HG03575 (cell line): Measurements from ENCODE around the gene SPDYE4.

Experiments used
- ATAC-seq: cut with Tn5 transposase; IDR thresholded peaks from one replicate; pipeline ENCODE4 v1.9.1; 2021; ENCODE audit not compliant: unreplicated experiment, insufficient number of reproducible peaks, low FRiP score; ENCODE audit errors: extremely low read depth

Gene SPDYE4

DNA sequence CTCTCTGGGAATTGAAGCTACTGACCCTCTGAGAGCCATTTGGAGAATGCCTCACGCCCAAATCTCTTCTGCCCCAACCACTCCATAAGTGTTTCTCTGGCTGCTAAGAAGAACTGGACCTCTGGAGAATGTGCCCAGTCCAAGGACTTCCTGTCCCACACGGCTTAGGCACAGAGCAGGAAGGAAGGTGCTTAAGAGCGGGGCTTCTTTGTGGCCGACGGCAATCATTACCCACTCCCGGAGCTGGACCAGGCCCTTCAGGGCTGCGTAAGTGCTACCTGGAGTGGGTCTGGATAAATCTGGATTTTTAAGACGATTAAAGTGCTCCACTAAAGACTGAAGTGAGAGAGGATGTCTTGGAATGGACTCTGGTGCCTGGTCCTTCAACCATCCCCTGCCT is 15.5 kb downstream of the SPDYE4 start:
- ATAC-seq = no peak

DNA sequence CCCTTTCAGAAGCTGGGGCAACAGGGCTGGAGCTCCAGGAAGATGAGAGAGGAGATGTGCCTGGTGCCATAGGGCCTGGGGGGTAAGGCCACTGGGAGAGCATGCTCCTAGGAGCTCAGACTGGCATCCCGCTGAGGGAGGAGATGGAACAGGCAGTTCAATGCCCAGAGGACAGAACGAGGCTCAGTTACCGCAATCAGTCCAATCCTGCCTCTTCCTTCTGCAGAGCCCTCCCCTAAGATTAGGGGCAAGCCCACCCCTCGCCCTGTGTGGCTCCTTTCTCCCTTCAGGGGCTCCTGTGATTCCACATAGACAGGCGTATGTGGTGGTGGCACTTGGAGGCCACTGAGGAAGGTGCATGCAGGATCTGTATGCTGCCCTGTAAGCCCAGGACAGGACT is 16.1 kb downstream of the SPDYE4 start:
- no peak for ATAC-seq

DNA sequence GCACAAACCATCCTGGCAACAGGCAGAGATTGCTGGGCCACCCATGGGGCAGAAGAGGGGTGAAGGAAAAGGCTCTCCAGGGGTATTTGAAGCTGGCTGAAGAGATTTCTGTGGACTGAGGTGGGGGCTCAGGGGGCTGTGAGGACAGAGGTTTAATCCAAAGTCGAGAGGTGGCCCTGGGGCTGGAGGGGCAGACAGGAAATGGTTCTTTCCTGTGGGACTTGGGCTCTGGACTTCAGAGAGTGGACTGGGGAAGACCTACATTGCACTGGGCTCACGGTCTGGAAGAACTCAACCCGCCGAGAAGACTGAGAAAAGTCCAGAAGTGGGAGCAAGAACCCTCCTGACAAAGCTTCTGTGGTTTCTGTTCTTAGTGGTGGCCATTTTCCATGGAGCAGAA is 16.6 kb downstream of the SPDYE4 start:
- no peak for ATAC-seq

DNA sequence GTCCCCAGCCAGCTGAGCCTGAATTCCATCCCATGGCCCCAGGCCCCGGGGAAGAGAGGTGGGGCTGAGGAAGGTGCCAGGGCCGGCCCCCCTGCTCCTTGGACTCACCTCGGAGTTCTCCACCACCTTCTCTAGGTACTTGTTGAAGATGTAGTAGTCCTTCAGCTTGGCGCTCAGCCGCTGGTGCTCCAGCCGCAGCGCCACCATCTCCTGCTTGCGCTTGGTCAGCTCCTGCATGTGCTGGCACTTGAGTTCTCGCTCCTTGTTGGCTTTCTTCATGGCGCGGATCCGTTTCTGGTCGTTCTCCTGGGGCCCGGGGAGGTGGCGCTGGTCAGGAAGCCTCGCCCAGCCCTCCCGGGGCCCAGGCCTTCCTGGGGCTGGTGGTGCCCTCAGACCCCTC is 17.0 kb downstream of the SPDYE4 start:
- ATAC-seq = no peak

DNA sequence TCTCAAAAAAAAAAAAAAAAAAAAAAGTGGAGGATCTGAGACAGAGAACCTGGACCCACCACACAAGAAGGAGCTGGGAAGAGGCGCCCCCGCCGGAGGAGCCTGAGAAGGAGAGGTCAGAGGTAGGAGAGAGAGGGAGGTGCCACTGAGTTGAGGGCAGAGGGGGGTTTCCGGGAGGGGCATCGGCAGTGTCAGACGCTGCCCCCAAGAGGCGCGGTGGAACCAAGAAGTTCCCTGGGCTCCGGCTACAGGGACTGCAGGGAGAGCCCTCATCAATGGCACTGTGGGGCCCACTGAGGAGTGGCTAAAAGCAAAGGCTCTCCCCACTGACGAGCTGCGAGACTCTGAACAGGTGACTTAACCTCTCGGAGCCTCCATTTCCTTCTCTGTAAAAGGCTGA is 17.9 kb downstream of the SPDYE4 start:
- ATAC-seq = no peak

DNA sequence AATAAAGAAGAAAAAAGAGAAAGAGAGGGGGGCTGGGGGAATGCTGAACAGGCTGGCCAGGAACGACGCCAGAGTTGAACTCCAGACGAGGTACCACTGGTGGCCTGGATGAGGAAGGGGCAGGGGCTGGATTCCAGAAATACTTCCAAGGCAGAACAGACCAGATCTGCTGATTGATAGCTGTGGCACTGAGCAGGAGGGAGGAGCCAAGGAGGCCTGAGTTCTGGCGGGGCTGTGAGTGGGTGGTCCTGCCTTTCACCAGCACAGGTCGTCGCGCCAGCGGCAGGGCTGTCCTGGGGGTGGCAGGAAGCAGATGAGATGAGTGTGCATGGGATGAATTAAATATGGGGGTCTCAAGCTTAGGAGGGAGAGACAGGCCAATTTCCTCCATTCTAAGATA is 19.2 kb downstream of the SPDYE4 start:
- ATAC-seq = no peak

DNA sequence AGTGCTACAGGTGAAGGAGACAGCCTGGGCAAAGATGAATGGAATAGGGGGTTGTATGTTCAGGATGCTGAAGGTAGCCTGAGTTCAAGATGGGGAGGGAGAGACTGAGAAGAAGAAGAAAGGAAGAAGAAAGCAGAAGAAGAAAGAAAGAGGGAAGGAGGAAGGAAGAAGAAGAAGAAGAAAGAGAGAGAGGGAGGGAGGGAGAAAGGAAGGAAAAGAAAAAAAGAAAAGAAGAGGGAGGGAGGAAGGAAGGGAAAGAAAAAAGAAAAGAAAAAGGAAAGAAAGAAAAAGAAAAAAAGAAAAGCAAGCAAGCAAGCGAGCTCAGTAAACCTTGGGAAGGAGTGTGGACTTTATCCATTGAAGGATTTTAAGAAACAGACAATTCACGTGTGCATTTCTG is 21.6 kb downstream of the SPDYE4 start:
- ATAC-seq = no peak

DNA sequence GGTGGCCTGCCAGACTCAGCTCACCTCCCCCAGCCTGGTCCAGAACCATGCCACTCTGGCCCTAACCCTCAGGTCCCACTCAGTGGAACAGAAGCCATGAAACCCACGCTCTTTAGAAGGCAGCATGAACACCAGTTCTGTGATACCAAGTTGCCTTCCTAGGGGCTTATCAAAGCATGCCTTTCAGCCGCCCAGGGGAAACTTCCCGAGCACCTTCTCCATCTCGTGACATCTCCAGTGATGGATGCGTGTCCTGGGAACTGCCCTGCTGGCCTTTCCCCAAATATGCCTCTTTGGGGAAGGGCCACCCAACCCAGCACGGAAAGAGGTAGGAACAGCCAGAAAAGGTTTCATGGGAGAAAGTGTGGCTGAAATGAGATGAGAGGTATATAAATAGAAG is 22.0 kb downstream of the SPDYE4 start:
- ATAC-seq = no peak

DNA sequence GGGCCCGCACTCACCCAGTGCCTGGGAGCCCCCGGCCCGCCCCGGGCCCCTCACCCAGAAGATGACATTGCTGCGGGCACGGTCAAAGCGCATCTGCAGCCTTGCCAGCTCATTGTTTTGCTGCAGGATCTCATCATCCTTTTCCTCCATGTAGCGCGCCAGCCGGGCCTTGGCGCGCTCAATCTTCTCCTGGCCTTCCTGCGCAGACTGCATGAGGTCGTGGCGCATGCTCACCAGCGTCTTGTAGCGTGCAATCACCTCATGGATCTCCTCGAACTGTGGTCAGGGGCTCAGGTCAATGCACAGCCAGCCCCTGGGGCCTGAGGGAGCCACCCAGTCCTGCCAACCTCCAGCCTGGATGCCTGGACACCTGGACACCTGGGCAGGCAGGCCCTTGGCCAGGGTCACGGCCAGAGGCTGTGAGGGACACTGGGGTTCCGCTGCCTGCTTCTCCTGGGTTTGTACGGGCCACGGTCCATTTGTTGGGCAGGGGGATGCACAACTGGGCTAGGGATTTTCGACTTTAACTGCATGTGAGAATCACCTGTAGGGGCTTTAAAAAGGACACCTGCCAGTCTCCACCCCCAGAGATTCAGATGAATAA is 22.9 kb downstream of the SPDYE4 start:
- no peak for ATAC-seq

DNA sequence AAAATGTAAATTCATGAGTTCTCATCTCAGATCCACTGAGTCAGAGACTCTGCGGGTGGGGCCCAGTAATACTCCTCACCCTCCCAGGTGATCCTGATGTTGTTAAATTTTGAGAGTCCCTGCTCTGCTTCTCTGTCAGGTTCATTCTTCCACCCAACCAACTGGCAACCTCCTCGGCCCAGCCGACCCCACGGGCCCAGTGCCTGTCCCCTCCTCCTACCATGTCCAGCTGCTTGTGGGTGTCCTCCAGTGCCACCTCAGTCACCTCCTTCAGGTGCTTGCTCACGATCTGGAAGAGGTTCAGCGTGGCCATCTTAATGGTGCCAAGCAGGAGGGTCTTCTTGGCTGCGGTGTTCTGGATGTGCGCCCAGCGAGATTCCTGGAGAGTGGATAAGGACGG is 23.5 kb downstream of the SPDYE4 start:
- no peak for ATAC-seq

DNA sequence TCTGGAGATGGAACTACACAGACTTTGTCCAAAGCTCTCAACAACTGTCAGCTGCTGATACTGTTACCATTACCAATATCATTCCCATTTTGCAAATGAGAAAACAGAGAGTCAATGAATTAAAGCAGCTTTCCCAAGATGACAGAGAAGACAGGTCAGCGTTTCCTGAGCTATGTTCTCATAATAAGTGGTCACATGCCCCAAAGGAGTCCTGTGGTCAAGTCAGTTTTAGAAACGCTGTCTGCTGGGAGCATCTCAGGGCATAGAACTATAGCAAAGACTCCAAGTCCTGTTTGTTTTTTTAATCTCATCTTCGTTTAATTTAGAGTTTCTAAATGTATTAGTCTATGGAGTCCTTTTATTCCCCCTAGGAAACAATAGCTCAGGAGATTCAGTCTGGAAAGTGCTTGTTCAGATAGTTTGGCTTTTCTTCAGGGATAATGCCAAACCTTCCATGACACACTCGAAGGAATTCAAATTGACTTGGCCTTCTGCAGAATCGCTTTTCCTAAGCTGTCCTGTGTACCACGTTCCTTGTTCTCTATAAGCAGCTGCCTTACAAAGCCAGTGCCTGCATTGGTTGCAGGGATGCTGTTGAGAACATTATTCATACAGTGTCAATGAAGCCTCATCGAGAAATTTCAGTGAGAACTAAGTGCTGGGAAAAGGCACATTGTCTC is 25.8 kb downstream of the SPDYE4 start:
- no peak for ATAC-seq

DNA sequence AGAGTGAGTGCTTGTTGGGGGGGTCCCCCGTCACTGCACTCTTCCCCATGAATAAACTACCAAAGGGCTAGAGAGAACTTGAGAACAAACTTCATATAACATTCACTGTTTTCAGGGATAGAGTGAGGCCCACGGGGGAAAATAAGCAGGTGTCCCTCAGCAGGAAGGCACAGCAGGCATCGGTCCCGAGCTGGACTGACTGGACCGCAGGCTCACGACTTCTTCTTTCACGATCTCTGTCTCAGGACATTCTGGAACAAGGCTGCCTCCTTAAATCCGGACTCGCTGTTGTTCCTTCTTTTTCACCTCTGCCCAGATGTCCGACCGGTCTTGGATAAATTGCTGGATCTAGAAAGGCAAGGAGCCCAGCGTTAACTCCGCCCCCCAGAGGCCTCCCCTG is 28.5 kb downstream of the SPDYE4 start:
- no peak for ATAC-seq

DNA sequence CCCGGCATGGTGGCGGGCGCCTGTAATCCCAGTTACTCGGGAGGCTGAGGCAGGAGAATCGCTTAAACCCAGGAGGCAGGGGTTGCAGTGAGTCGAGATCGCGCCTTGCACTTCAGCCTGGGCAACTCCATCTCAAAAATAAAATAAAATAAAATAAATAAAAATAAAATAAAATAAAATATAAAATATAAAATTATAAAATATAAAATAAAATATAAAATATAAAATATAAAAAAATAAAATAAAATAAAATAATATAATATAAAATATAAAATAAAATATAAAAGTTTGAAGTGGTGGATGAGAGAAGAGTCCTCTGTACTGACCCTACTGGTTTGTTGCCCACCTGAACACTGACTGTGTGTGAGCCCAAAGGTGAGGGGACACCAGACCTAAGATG is 28.9 kb downstream of the SPDYE4 start:
- ATAC-seq = no peak

DNA sequence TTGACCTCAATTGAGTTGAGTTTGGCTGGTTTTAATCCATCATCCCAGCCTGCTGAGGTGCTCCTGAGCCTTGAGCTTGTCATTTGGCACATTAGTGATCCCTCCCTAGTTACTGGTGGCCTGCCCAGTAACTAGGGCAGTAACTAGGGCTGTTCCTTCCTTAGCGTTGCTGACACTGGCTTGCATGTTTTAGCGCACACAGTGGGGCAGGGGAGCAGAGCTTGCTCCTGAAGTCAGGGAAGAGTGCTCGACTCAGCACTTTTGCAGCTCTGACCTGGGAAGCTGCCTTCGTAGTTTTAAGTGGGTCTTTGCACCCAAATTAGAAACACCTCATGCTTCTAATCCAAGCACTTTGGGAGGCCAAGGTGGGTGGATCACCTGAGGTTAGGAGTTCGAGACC is 29.4 kb downstream of the SPDYE4 start:
- ATAC-seq = no peak

DNA sequence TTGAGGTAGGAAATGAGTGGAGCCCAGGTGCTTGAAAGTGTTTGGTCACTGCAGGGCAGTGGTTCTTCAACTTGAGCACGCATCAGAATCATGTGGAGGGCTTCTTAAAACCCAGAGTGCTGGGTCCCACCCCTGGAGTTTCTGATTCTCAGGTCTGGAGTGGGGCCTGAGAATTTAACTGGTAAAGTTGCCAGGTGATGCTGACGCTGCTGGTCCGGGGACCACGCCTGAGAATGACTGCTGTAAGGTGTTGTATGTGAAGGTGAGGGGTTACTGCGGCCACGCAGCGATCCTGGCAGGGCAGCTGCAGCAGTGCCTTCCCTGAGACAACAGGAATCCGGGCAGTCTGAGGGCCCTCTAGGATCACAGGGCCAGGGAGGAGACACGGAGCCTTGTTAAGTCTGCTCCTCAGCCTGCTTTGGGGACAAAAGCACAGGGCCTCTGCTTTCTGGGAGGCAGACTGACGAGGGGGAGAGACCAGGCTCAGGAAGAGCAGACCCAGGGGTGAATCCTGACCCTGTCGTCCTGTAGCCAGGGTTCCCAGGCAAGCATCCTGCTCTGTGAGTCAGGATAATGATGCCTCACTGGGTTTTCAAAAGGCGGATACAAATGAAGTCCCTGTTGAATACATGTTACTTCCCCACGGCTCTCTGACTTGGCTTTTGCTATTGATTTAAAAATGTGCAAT is 30.0 kb downstream of the SPDYE4 start:
- no peak for ATAC-seq

DNA sequence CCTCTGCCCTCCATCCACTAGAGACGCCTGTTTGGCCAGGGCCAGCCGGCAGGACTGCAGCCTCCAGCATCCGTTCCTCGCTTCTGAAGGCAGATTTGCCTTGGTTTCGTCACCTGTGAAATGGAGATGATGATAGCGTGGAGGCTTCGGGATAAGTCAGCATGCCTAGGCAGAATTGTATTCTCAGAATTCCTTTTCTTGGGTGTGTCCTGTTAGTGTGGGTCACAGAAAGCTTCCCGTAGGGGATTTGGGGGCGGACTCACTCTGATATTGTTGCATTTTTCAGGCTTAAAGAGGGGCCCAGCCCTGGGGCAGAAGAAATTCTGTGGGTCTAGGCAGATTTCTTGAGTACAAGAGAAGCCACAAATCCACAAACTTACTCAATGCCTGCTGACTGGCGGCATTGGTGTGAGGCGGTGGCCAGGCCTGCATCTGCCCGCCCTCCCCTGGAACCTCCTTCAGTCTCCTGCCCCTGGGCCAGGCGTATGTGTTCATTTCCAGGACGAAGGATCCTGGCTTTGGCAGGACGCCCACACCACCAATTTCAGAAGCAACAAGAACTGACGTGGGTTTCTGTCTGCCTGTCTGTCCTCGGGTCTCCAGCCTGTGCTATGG is 31.3 kb downstream of the SPDYE4 start:
- ATAC-seq = no peak

DNA sequence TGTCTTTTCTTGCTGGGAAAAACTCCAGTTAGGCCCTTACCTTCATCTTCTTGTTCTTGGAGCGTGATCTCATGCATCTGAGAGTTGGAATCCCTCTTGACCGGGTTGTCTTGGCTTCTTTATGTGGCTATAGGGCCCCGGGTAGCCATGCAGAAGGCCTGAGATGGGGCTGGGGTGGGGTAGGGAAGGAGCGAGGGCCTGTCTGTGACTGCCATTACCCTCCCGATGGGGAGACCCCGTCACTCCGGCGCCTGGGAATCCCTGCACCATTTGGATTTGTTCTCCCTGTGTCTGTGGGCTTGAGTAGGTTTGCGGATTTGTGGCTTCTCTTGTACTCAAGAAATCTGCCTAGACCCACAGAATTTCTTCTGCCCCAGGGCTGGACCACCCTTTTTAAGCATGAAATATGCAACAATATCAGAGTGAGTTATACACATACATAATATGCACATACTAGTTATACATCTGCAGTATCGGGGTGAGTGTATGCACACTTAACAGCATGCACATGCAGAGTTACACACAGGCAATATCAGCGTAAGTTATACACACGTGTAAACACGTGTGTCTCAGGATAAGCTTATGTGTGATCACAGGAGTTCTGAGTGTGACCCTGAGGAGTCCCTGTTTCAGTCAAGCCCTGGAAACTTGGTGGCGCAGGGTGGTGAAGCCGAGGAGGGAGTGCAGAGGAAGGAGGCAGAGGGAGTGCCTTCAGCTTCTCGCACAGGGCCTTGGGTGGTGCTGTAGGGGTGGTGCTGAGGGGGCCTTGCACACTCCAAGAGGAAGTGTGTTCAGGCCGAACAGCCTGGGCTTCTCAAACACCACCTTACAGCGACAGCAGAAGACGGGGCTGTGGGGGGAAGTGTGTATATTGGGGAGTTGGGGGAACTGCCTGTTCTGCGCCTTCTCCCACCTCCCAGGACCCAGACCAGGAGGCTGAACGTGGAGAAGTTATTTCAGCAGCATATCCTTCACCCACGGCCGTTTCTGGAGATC is 32.2 kb downstream of the SPDYE4 start:
- no peak for ATAC-seq

DNA sequence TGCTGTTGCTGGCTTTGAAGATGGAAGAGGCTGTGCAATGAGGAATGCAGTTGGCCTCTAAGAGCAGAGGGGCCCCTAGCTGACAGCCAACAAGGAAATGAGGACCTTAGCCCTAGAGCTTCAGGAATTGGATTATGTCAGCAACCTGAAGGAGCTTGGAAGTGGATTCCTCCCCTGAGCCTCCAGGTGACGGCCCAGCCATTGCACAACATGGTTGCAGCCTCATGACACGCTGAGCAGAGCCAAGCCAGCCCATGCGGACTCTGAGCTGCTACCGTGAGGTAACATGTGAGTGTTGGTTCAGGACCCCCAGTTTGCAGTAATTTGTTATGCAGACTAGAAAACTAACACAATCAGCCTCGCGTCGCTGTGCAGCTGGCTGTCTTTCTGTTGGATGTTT is 33.9 kb downstream of the SPDYE4 start:
- ATAC-seq = no peak

DNA sequence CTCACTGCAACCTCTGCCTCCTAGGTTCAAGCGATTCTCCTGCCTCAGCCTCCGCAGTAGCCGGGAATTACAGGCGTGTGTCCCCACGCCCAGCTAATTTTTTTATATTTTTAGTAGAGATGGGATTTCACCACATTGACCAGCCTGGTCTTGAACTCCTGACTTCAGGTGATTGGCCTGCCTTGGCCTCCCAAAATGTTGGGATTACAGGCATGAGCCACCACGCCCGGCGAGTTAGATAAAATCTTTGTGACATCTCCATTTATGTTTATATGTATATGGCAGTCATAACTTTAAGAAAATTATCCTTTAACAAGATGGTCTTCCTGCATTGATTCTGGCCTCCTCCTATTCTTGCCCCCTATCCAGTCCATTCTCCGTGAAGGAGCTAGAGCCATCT is 37.8 kb downstream of the SPDYE4 start:
- ATAC-seq = no peak
